ENCODE results near the gene PRKN.

DNA sequence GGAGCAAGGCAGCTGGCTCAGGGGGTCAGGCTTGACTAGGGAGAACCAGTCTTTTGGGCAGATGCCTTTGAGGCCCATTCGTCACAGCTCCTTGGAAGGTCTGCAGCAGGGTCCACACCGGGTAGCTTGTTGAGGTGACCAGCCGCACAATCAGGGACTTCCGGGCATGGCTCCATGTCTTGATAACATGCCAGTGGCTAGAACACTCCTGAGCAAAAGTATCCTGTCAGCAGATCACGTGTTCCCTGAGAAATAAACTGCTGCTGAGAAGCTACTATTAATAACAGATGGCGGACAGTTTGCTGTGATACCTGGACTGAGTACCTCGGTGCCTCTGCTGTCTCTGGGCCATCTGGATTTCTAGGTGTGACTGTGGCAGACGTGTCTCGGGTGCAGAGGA lies 235.9 kb downstream of the PRKN start:
- no peak for TF ChIP-seq FOXA1 (IDR thresholded peaks at IDR 0.05)
- TF ChIP-seq FOXM1 (IDR thresholded peaks at IDR 0.05; ENCODE audit: borderline replicate concordance): no peak
- TF ChIP-seq TARDBP (IDR thresholded peaks at IDR 0.05): no peak
- TF ChIP-seq FOXK2 (IDR thresholded peaks at IDR 0.05): no peak
- no peak for TF ChIP-seq LEF1 (IDR thresholded peaks at IDR 0.05; ENCODE audit: borderline replicate concordance)

Measured in HEK293T (cell line).